ENCODE results near the gene OR2T5.
"Not testable (repeated sequence)": the region's sequence is repeated elsewhere in the genome, so short reads cannot be mapped to it uniquely, and the experiment has no call there.

OR2T5 gene

DNA sequence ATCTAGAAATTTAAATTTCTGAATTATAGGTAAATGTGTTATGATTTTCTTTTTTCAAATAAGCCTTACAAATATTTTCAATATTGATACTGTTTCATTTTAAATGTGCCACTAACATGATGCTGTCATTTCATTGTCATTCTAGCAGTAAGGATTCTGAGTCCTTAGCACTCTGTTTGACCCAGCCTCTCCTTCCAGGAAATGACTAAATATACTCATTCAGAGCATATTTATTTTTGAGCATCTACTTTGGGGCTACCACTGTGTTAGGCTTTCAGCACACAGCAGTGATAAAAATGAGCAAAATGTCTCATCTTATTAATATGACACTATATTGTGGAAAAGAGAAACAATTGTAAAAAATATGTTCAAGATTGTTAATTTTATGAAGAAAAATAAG, 21.8 kb downstream of the OR2T5 start:
- DNase-seq: not testable (repeated sequence)

GRCh38 chr1:248521856-248522255, 33.5 kb downstream of the OR2T5 start:
- no peak for DNase-seq

- not testable (repeated sequence) for DNase-seq
Measured at GRCh38 chr1:248537449-248537848, 49.1 kb downstream of the OR2T5 start.
